WTC11 (cell line): ENCODE data around the gene APMAP.

Source experiments
- ARID4B ChIP-seq: sonication (generic); formaldehyde crosslinking; IDR thresholded peaks from 2 replicates; pipeline ENCODE4 v1.8.0; 2023; ENCODE audit warnings: missing genetic modification reagents, mild to moderate bottlenecking, borderline replicate concordance
- ATF6 ChIP-seq: sonication (generic); formaldehyde crosslinking; IDR thresholded peaks from 2 replicates; pipeline ENCODE4 v1.8.1; 2023; ENCODE audit warnings: mild to moderate bottlenecking, missing genetic modification reagents
- CREB1 ChIP-seq: sonication (generic); formaldehyde crosslinking; IDR thresholded peaks from 2 replicates; pipeline ENCODE4 v1.8.0; 2023; ENCODE audit warnings: mild to moderate bottlenecking, missing genetic modification reagents
- CTCF ChIP-seq: fragments of 200-600 bp; IDR thresholded peaks from 2 replicates; pipeline ENCODE4 v1.8.0; 2022; ENCODE audit warnings: antibody characterized with exemption
- FOXJ3 ChIP-seq: sonication (generic); formaldehyde crosslinking; IDR thresholded peaks from 2 replicates; pipeline ENCODE4 v1.9.0; 2021; ENCODE audit warnings: missing genetic modification reagents, mild to moderate bottlenecking, borderline replicate concordance
- HMGXB4 ChIP-seq: sonication (generic); formaldehyde crosslinking; IDR thresholded peaks from 2 replicates; pipeline ENCODE4 v1.8.1; 2023; ENCODE audit warnings: mild to moderate bottlenecking, moderate library complexity, missing genetic modification reagents
- NFE2L1 ChIP-seq: sonication (generic); formaldehyde crosslinking; IDR thresholded peaks from 2 replicates; pipeline ENCODE4 v1.8.1; 2023; ENCODE audit warnings: missing genetic modification reagents
- NR1H2 ChIP-seq: sonication (generic); formaldehyde crosslinking; IDR thresholded peaks from 2 replicates; pipeline ENCODE4 v1.9.0; 2021; ENCODE audit warnings: mild to moderate bottlenecking, moderate library complexity, missing genetic modification reagents
- ZNF121 ChIP-seq: sonication (generic); formaldehyde crosslinking; IDR thresholded peaks from 2 replicates; pipeline ENCODE4 v1.8.0; 2023; ENCODE audit warnings: missing genetic modification reagents
- ZNF138 ChIP-seq: sonication (generic); formaldehyde crosslinking; conservative IDR thresholded peaks from 2 replicates; pipeline ENCODE4 v1.8.1; 2022; ENCODE audit warnings: mild to moderate bottlenecking, moderate library complexity, missing genetic modification reagents
- TF ChIP-seq, protein P1 (sequence below): sonication (generic); formaldehyde crosslinking; IDR thresholded peaks from 2 replicates; pipeline ENCODE4 v1.8.1; 2023; ENCODE audit warnings: mild to moderate bottlenecking, missing genetic modification reagents, moderate library complexity
- TF ChIP-seq, protein P2 (sequence below): sonication (generic); formaldehyde crosslinking; conservative IDR thresholded peaks from 2 replicates; pipeline ENCODE4 v1.8.1; 2022; ENCODE audit warnings: mild to moderate bottlenecking, missing genetic modification reagents
- TF ChIP-seq, protein P3 (sequence below): sonication (generic); formaldehyde crosslinking; IDR thresholded peaks from 2 replicates; pipeline ENCODE4 v1.8.0; 2022; ENCODE audit warnings: mild to moderate bottlenecking, missing genetic modification reagents
- TF ChIP-seq, protein P4 (sequence below): sonication (generic); formaldehyde crosslinking; IDR thresholded peaks from 2 replicates; pipeline ENCODE4 v1.8.0; 2022; ENCODE audit warnings: mild to moderate bottlenecking, missing genetic modification reagents

GRCh38 chr20:25030649-25031207, 38.2 kb upstream of the APMAP start:
- TF ChIP-seq, protein P1, sequence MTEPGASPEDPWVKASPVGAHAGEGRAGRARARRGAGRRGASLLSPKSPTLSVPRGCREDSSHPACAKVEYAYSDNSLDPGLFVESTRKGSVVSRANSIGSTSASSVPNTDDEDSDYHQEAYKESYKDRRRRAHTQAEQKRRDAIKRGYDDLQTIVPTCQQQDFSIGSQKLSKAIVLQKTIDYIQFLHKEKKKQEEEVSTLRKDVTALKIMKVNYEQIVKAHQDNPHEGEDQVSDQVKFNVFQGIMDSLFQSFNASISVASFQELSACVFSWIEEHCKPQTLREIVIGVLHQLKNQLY, result no peak
- no peak for TF ChIP-seq CTCF
- no peak for TF ChIP-seq CREB1 (CRISPR knock-in tag)
- TF ChIP-seq ARID4B, result no peak
- no peak for TF ChIP-seq HMGXB4 (CRISPR knock-in tag)
- TF ChIP-seq NR1H2 (CRISPR knock-in tag), result no peak
- TF ChIP-seq NFE2L1, result no peak
- no peak for TF ChIP-seq ZNF138 (CRISPR knock-in tag)
- TF ChIP-seq, protein P2, sequence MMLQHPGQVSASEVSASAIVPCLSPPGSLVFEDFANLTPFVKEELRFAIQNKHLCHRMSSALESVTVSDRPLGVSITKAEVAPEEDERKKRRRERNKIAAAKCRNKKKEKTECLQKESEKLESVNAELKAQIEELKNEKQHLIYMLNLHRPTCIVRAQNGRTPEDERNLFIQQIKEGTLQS (CRISPR knock-in tag), result no peak
- TF ChIP-seq ZNF121 (CRISPR knock-in tag), result no peak
- no peak for TF ChIP-seq FOXJ3 (CRISPR knock-in tag)
- TF ChIP-seq, protein P3, sequence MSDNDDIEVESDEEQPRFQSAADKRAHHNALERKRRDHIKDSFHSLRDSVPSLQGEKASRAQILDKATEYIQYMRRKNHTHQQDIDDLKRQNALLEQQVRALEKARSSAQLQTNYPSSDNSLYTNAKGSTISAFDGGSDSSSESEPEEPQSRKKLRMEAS, result no peak
- no peak for TF ChIP-seq ATF6 (CRISPR knock-in tag)
- TF ChIP-seq, protein P4, sequence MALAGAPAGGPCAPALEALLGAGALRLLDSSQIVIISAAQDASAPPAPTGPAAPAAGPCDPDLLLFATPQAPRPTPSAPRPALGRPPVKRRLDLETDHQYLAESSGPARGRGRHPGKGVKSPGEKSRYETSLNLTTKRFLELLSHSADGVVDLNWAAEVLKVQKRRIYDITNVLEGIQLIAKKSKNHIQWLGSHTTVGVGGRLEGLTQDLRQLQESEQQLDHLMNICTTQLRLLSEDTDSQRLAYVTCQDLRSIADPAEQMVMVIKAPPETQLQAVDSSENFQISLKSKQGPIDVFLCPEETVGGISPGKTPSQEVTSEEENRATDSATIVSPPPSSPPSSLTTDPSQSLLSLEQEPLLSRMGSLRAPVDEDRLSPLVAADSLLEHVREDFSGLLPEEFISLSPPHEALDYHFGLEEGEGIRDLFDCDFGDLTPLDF (CRISPR knock-in tag), result no peak
